Bronchial smooth muscle cell (primary cell): Measurements from ENCODE around the gene ZNF408. TPM values are rescaled to one million over a fixed set of nuclear protein-coding genes. Genes with fewer than 3 reads are reported as not detected.

Experiments used
- total RNA-seq: library from RNA; depleted of rRNA; stranded (reverse); fragments of >200 nt; gene quantifications from 2 replicates; pipeline ENCODE4 v1.2.1, GENCODE V29; 2014

The ZNF408 gene
- total RNA-seq = 5.0 and 6.2 TPM in 2 replicates

DNA sequence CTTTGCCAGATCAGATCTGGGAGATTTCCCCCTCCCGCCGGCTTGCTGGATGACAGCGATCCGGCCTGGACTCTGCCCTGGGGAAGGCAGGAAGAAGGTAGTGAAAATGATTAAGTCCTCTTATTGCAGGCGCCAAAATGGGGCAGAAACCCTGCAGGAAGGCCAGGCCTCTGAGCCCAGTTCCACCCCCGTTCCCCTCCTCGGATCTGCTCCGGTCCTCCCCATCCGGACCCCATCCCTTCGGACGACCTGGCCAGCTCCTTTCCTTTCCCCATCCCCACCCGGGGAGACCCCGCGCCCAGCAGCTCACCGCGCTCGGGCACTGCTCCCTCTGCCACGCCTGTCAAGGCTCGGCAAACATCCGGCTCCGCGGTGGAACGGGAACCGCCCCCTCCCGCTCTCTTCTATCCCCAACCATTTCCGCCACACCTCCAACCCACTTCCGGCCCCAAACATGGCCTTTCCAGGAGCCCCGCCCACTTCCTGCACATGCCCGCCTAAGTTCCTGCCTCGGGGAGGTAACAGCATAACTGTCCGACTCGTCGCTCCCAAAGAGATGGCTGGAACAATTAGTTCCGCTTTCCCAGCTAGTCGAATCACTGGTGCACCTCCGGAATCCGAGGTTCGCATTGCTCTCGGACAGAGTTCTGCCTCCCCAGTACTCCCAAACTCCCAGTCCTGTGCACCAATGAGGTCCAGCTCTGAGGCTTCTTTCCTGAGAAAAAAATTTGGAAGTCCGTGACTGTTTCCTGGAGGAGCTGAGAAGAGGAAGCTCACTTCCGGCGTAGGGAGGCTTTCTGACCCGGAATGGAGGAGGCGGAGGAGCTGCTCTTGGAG is at the start of gene ZNF408, which contains the start of gene ARHGAP1:
Gene ZNF408, plus strand, starts transcription at position 791 of the 837 bp plus-strand sequence. Its CDS starts 17 bp downstream, at position 808.
Gene ARHGAP1, minus strand, starts transcription at position 379 of the 837 bp plus-strand sequence. CDS start 4,512 bp downstream, outside the sequence.

DNA sequence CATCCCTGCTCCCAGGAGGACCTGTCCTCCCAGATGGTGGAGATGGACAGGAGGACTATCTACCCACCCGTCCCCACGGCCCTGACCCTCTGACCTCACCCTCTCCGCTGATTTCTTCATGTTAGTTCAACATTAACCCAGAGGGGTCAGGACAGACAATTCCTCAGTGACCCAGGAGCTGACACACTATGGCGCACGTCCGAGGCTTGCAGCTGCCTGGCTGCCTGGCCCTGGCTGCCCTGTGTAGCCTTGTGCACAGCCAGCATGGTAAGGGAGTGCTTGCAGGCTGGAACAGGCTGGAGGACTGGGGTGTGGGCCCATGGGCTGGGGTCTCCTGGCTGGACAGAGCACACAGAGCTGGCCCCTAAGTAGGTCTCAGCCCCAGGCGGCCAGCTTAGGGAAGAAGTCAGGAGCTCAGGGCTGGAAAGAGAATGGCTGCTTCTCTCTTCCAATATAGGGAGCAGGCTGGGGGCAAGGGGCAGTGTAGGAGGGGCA is 18.3 kb downstream of the ZNF408 start, which contains the start of gene F2:
Gene F2, plus strand, starts transcription at position 166 of the 495 bp plus-strand sequence. Its CDS starts 23 bp downstream, at position 189.

Other genes starting within 250 kb of the ZNF408 start
- gene AMBRA1, start 107.0 kb upstream of the ZNF408 start, total RNA-seq = 23.0 and 28.4 TPM in 2 replicates
- gene HARBI1, start 83.8 kb upstream of the ZNF408 start, total RNA-seq = 3.9 and 5.2 TPM in 2 replicates
- gene ATG13, start 83.5 kb upstream of the ZNF408 start, total RNA-seq = 55.5 and 58.8 TPM in 2 replicates
- 36.3 and 38.3 TPM in 2 replicates for gene ARHGAP1, start 412 bp upstream of the ZNF408 start, total RNA-seq
- gene F2, start 18.2 kb downstream of the ZNF408 start, total RNA-seq = 0.16 TPM in 1 of 2 replicates, not detected in the other
- gene CKAP5, start 145.2 kb downstream of the ZNF408 start, total RNA-seq = 57.8 and 58.0 TPM in 2 replicates
- 3.0 and 3.2 TPM in 2 replicates for gene LRP4, start 217.5 kb downstream of the ZNF408 start, total RNA-seq
- gene CSTPP1, start 235.7 kb downstream of the ZNF408 start, total RNA-seq = 13.2 and 13.4 TPM in 2 replicates